Tibial nerve (tissue), 4 donors: ENCODE data around the gene PRM1. TPM values are rescaled to one million over a fixed set of nuclear protein-coding genes. Genes with fewer than 3 reads are reported as not detected.

ENCODE experiments used
- DNase-seq, 2 donors: peaks; one replicate each; pipeline ENCODE4 v3.0.0-alpha.2; 2019; ENCODE audit warnings: low spot score in 2 of 2
- H3K27ac ChIP-seq, 4 donors: fragments of 200-600 bp; sonication (generic) in 3 of 4; one replicate each; pipeline ENCODE4 v1.5.1; 2017 to 2019; ENCODE audit warnings: mild to moderate bottlenecking in 1 of 4
- H3K27me3 ChIP-seq, 2 donors: fragments of 200-600 bp; sonication (generic) in 1 of 2; one replicate each; pipeline versions ENCODE4 v1.5.1 to v1.6.0; 2017 to 2019
- H3K36me3 ChIP-seq, 3 donors: fragments of 200-600 bp; sonication (generic); one replicate each; pipeline ENCODE4 v1.5.1; 2018 to 2019
- H3K4me1 ChIP-seq, 4 donors: fragments of 200-600 bp; sonication (generic) in 3 of 4; one replicate each; pipeline ENCODE4 v1.5.1; 2017 to 2019
- H3K4me3 ChIP-seq, 4 donors: fragments of 200-600 bp; sonication (generic) in 3 of 4; one replicate each; pipeline ENCODE4 v1.5.1; 2017 to 2019; ENCODE audit warnings: mild to moderate bottlenecking in 1 of 4, moderate library complexity in 1 of 4
- H3K9me3 ChIP-seq, 4 donors: fragments of 200-600 bp; sonication (generic) in 3 of 4; one replicate each; pipeline ENCODE4 v1.5.1; 2017 to 2019
- CTCF ChIP-seq, 5 experiments: fragments of 200-600 bp in 3 of 5; fragments of 450-650 bp in 2 of 5; sonication (generic) in 3 of 5; IDR thresholded peaks; one replicate each; pipeline ENCODE4 v1.5.1; 2016 to 2019; ENCODE audit warnings: antibody characterized with exemption in 5 of 5, mild to moderate bottlenecking in 3 of 5, moderate library complexity in 2 of 5
- EP300 ChIP-seq, 2 donors: sonication (generic); formaldehyde crosslinking; IDR thresholded peaks; one replicate each; pipeline ENCODE4 v1.6.1; 2017; ENCODE audit warnings: antibody characterized with exemption in 2 of 2, mild to moderate bottlenecking in 1 of 2
- POLR2A ChIP-seq, 2 donors: fragments of 450-650 bp; IDR thresholded peaks; one replicate each; pipeline ENCODE4 v1.6.1; 2017; ENCODE audit warnings: antibody characterized with exemption in 2 of 2, mild to moderate bottlenecking in 2 of 2, moderate library complexity in 2 of 2
- WGBS, 2 donors: methylation state at CpG; one replicate each; pipeline ENCODE4 v1.1.5; 2018; 5-methylcytosine and 5-hydroxymethylcytosine counted together
- total RNA-seq, 4 donors: library from RNA; depleted of rRNA; stranded (reverse); fragments of >200 nt; gene quantifications; one replicate each; pipeline ENCODE4 v1.1.0, GENCODE V29; 2016

The PRM1 gene
- total RNA-seq, 4 donors from 2014 or later: not detected

GRCh38 chr16:11236461-11237254, 44.5 kb downstream of the PRM1 start:
- TF ChIP-seq EP300 (IDR thresholded peaks at IDR 0.05) (peak in 1 of 2 donors; percentile 27), CTCF (IDR thresholded peaks at IDR 0.05) (no peak)
- peaks cover 0 to 9% (median 3%) of the 10 kb centered on the region in 4 donors for H3K4me1 ChIP-seq
- 79 to 82% methylated on average over 10 of the region's 10 CpGs for WGBS, 2 donors

DNA sequence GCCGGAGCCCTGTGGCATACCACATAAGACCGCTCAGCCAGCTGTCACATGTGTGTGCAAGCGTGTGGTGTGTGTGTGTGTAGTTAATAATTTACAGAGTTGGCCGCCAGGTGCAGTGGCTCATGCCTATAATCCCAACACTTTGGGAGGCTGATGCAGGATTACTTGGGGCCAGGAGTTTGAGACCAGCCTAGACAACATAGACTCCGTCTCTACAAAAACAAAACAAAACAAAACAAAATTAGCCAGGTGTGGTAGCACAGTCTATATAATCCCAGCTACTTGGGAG, 45.5 kb downstream of the PRM1 start:
- TF ChIP-seq CTCF (IDR thresholded peaks at IDR 0.05): no peak
- TF ChIP-seq EP300 (IDR thresholded peaks at IDR 0.05): no peak
- no peak for TF ChIP-seq POLR2A (IDR thresholded peaks at IDR 0.05)
- Histone ChIP-seq H3K9me3 (no peaks in the 10 kb centered on the region), H3K27me3 (peaks cover 0 to 3% of the 10 kb centered on the region in 2 donors), H3K36me3 (no peaks in the 10 kb centered on the region), H3K4me3 (no peak overlapping the region), H3K27ac (no peak overlapping the region), H3K4me1 (peaks cover 0 to 9% (median 3%) of the 10 kb centered on the region in 4 donors)
- 85 to 93% methylated on average over 5 of the region's 5 CpGs for WGBS, 2 donors
- DNase-seq: no peak

More at GRCh38 chr16:11236461-11237254, 44.5 kb downstream of the PRM1 start:
- Histone ChIP-seq H3K36me3 (no peaks in the 10 kb centered on the region), H3K9me3 (no peaks in the 10 kb centered on the region), H3K4me3 (no peak overlapping the region), H3K27me3 (peaks cover 0 to 3% of the 10 kb centered on the region in 2 donors), H3K27ac (no peak overlapping the region)
- DNase-seq: no peak

GRCh38 chr16:11234884-11235702, 46.0 kb downstream of the PRM1 start:
- peaks cover 0 to 3% of the 10 kb centered on the region in 2 donors for H3K27me3 ChIP-seq
- 85 to 90% methylated on average over 13 of the region's 13 CpGs for WGBS, 2 donors
- H3K4me3 ChIP-seq: no peak overlapping the region
- H3K36me3 ChIP-seq: no peaks in the 10 kb centered on the region
- no peak for TF ChIP-seq CTCF (IDR thresholded peaks at IDR 0.05)
- TF ChIP-seq POLR2A (IDR thresholded peaks at IDR 0.05): no peak
- TF ChIP-seq EP300 (IDR thresholded peaks at IDR 0.05): no peak
- H3K9me3 ChIP-seq: no peaks in the 10 kb centered on the region
- peaks cover 0 to 9% (median 3%) of the 10 kb centered on the region in 4 donors for H3K4me1 ChIP-seq
- H3K27ac ChIP-seq: no peak overlapping the region
- DNase-seq: no peak

DNA sequence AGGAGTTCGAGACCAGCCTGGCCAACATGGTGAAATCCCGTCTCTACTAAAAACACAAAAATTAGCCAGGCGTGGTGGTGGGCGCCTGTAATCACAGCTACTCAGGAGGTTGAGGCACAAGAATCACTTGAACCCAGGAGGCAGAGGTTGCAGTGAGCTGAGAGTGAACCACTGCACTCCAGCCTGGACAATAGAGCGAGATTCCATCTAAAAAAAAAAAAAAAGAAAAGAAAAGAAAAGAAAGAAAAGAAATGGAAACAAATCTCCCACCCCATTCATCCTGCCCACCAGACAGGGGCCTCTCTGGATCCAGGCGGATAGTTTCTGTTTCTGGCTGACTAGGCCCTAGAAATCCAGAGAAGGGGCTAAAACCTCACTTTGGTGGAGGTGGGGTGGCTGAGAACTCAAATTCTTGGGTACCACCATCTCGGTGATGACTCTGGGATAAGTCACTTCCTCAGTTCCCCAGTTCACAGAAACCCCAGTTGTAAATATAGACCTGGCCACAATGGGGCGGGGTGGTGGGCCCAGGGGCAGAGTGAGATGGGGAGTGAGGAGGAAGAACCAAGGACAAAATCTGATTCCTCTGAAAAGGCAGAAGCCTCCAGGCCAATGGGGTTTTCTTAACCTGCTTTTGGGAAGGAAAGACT, 47.3 kb downstream of the PRM1 start:
- no peaks in the 10 kb centered on the region for H3K36me3 ChIP-seq
- H3K27ac ChIP-seq: peak overlapping the region in 1 of 4 donors; percentile 78
- TF ChIP-seq CTCF (IDR thresholded peaks at IDR 0.05) (no peak), EP300 (IDR thresholded peaks at IDR 0.05) (no peak), POLR2A (IDR thresholded peaks at IDR 0.05) (no peak)
- no peak overlapping the region for H3K4me3 ChIP-seq
- 76 to 80% methylated on average over 8 of the region's 8 CpGs for WGBS, 2 donors
- H3K27me3 ChIP-seq: peaks cover 0 to 3% of the 10 kb centered on the region in 2 donors
- peaks cover 0 to 9% (median 3%) of the 10 kb centered on the region in 4 donors for H3K4me1 ChIP-seq
- DNase-seq: no peak
- H3K9me3 ChIP-seq: no peaks in the 10 kb centered on the region
